SU-DHL-6 (cell line): Measurements from ENCODE around the gene NUP50.

Source experiments
- H2AFZ ChIP-seq: fragments of 200-600 bp; sonication (generic); 2 replicates; pipeline ENCODE4 v1.6.1; 2014; ENCODE audit warnings: low read depth, mild to moderate bottlenecking, moderate library complexity, mixed read lengths, antibody characterized with exemption, low read length; ENCODE audit not compliant: severe bottlenecking
- H3F3A ChIP-seq: fragments of 200-600 bp; shearing (Covaris generic); 2 replicates; pipeline ENCODE4 v1.6.0; 2016; ENCODE audit warnings: antibody characterized with exemption, mild to moderate bottlenecking; ENCODE audit not compliant: insufficient read depth
- H3K27ac ChIP-seq: fragments of 200-600 bp; sonication (generic); 2 replicates; pipeline ENCODE4 v1.5.1; 2016; ENCODE audit warnings: low read depth, mild to moderate bottlenecking, low read length, moderate library complexity, mixed read lengths
- H3K27me3 ChIP-seq: fragments of 200-600 bp; sonication (generic), shearing (Covaris generic); 2 replicates; pipeline ENCODE4 v1.6.0; 2014; ENCODE audit warnings: mild to moderate bottlenecking, low read length
- H3K36me3 ChIP-seq: fragments of 200-600 bp; sonication (generic); 2 replicates; pipeline ENCODE4 v1.6.1; 2014; ENCODE audit warnings: mild to moderate bottlenecking, low read length, mixed read lengths
- H3K4me2 ChIP-seq: fragments of 300-600, 200-600 bp; shearing (Covaris generic), sonication (generic); 2 replicates; pipeline ENCODE4 v1.6.0; 2014; ENCODE audit warnings: low read length, low read depth, mild to moderate bottlenecking; ENCODE audit not compliant: poor library complexity, severe bottlenecking
- H3K4me3 ChIP-seq: fragments of 200-600 bp; sonication (generic); 2 replicates; pipeline ENCODE4 v1.5.1; 2014; ENCODE audit warnings: antibody characterized with exemption, low read length, mild to moderate bottlenecking, mixed read lengths; ENCODE audit not compliant: insufficient read depth, poor library complexity, severe bottlenecking
- H3K79me2 ChIP-seq: fragments of 200-600 bp; sonication (generic); 2 replicates; pipeline ENCODE4 v1.6.1; 2014; ENCODE audit warnings: mild to moderate bottlenecking, low read length, moderate library complexity; ENCODE audit not compliant: insufficient read depth
- H3K9ac ChIP-seq: fragments of 200-600 bp; sonication (generic); 2 replicates; pipeline ENCODE4 v1.7.0; 2014; ENCODE audit warnings: mild to moderate bottlenecking, low read length
- H3K9me2 ChIP-seq: fragments of 200-600 bp; sonication (generic); replicated peaks from 2 replicates; pipeline ENCODE4 v1.6.1; 2014; ENCODE audit warnings: low read length; ENCODE audit not compliant: insufficient read depth
- H3K9me3 ChIP-seq: fragments of 200-600 bp; sonication (generic); 2 replicates; pipeline ENCODE4 v1.6.1; 2014; ENCODE audit warnings: low read length, mixed read lengths; ENCODE audit not compliant: insufficient read depth
- H4K20me1 ChIP-seq: fragments of 200-600 bp; sonication (generic); 2 replicates; pipeline ENCODE4 v1.6.1; 2014; ENCODE audit warnings: low read depth, mild to moderate bottlenecking, antibody characterized with exemption, low read length, moderate library complexity, mixed read lengths
- EZH2phosphoT487 ChIP-seq: fragments of 200-600 bp; sonication (generic), shearing (Covaris generic); conservative IDR thresholded peaks from 2 replicates; pipeline ENCODE4 v1.6.1; 2018; ENCODE audit warnings: mild to moderate bottlenecking, antibody characterized with exemption, low read length, moderate library complexity, mixed read lengths
- TF ChIP-seq, protein P1 (sequence below): fragments of 200-600 bp; sonication (generic); IDR thresholded peaks from one replicate; pipeline ENCODE4 v1.5.1; 2017; ENCODE audit warnings: antibody characterized with exemption, mild to moderate bottlenecking, low read length, moderate library complexity; ENCODE audit not compliant: insufficient read depth, poor library complexity, severe bottlenecking

The NUP50 gene

DNA sequence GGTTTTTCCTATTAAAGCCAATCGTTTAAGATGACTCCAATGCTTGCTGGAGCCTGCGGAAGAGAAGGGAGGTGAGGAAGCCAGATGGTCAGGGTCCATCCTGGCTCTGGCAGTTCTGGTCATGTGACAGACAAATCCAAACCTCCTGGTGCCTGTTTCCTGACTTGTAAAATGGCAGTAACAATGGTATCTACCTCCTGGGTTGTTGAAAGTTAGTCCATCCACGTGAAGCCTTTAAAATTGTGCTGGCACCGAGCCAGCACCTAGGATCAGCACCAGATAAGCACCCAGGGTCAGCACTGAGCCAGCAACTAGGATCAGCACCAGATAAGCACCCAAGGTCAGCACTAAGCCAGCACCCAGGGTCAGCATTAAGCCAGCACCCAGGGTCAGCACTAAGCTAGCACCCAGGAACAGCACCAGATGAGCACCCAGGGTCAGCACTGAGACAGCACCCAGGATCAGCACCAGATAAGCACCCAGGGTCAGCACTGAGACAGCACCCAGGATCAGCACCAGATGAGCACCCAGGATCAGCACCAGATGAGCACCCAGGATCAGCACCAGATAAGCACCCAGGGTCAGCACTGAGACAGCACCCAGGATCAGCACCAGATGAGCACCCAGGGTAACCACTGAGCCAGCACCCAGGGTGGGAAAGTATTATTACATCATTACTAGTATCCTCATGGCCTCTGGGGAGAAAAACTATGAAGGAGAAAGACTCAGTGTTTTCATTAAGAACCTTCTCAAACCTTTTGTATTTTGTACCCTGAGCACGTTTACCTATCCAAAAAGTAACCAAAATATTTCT lies 59.8 kb downstream of the NUP50 start:
- no peaks in the 10 kb centered on the region for H3K79me2 ChIP-seq
- TF ChIP-seq, protein P1, sequence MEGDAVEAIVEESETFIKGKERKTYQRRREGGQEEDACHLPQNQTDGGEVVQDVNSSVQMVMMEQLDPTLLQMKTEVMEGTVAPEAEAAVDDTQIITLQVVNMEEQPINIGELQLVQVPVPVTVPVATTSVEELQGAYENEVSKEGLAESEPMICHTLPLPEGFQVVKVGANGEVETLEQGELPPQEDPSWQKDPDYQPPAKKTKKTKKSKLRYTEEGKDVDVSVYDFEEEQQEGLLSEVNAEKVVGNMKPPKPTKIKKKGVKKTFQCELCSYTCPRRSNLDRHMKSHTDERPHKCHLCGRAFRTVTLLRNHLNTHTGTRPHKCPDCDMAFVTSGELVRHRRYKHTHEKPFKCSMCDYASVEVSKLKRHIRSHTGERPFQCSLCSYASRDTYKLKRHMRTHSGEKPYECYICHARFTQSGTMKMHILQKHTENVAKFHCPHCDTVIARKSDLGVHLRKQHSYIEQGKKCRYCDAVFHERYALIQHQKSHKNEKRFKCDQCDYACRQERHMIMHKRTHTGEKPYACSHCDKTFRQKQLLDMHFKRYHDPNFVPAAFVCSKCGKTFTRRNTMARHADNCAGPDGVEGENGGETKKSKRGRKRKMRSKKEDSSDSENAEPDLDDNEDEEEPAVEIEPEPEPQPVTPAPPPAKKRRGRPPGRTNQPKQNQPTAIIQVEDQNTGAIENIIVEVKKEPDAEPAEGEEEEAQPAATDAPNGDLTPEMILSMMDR, result no peak
- TF ChIP-seq EZH2phosphoT487, result no peak
- H4K20me1 ChIP-seq, result no peaks in the 10 kb centered on the region
- H3K9ac ChIP-seq, result no peak overlapping the region
- no peak overlapping the region for H2AFZ ChIP-seq
- no peaks in the 10 kb centered on the region for H3K9me3 ChIP-seq
- no peaks in the 10 kb centered on the region for H3K36me3 ChIP-seq
- H3K9me2 ChIP-seq, result no peaks in the 10 kb centered on the region
- no peaks in the 10 kb centered on the region for H3F3A ChIP-seq
- H3K4me2 ChIP-seq, result no peak overlapping the region
- no peak overlapping the region for H3K4me3 ChIP-seq
- no peaks in the 10 kb centered on the region for H3K27me3 ChIP-seq
- no peak overlapping the region for H3K27ac ChIP-seq

DNA sequence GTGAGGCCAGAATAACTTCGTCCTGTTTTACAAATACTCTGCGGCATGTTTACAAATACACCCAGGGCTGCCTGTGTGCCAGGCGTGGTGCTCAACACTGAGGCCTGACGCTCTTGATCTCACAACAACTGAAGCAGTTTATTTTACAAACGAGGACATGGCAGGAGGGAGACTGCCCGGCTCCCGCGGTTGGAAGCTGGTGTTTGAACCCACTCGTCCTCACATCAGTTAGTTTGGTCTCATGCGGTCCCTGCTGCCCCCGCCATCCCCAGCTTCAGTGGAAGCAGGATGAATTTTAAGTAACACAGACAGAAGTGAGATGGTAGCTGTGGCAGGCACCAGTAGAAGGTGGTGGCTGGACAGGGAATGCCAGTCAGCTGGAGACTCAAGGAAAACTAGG lies 60.6 kb downstream of the NUP50 start:
- H3K4me3 ChIP-seq, result no peak overlapping the region
- H3K27ac ChIP-seq, result no peak overlapping the region
- H3K27me3 ChIP-seq, result no peaks in the 10 kb centered on the region
- no peaks in the 10 kb centered on the region for H3K9me2 ChIP-seq
- H3K79me2 ChIP-seq, result no peaks in the 10 kb centered on the region
- H3K9me3 ChIP-seq, result no peaks in the 10 kb centered on the region
- no peak overlapping the region for H3K4me2 ChIP-seq
- no peak overlapping the region for H2AFZ ChIP-seq
- no peaks in the 10 kb centered on the region for H4K20me1 ChIP-seq
- no peaks in the 10 kb centered on the region for H3K36me3 ChIP-seq
- no peak overlapping the region for H3K9ac ChIP-seq
- TF ChIP-seq EZH2phosphoT487, result no peak
- H3F3A ChIP-seq, result no peaks in the 10 kb centered on the region

- Histone ChIP-seq H3K79me2 (no peaks in the 10 kb centered on the region), H2AFZ (no peak overlapping the region), H4K20me1 (no peaks in the 10 kb centered on the region), H3K4me3 (no peak overlapping the region), H3K9ac (no peak overlapping the region), H3K9me2 (no peaks in the 10 kb centered on the region), H3K4me2 (no peak overlapping the region), H3F3A (no peaks in the 10 kb centered on the region), H3K27ac (no peak overlapping the region), H3K36me3 (no peaks in the 10 kb centered on the region), H3K9me3 (no peaks in the 10 kb centered on the region), H3K27me3 (no peaks in the 10 kb centered on the region)
- TF ChIP-seq EZH2phosphoT487, result no peak
- TF ChIP-seq, protein P1, result no peak
These were observed 61.4 kb downstream of the NUP50 start for GRCh38 chr22:45224988-45225731.
